HG02885 (cell line): Measurements from ENCODE around the gene OR9Q1.
"Not testable (repeated sequence)": the region's sequence is repeated elsewhere in the genome, so short reads cannot be mapped to it uniquely, and the experiment has no call there.

Experiments
- ATAC-seq: cut with Tn5 transposase; IDR thresholded peaks from one replicate; pipeline ENCODE4 v1.9.1; 2021; ENCODE audit warnings: mild to moderate bottlenecking; ENCODE audit not compliant: unreplicated experiment, poor library complexity

OR9Q1 gene

GRCh38 chr11:58125469-58125868 is 101.8 kb downstream of the OR9Q1 start, which contains the start of gene OR9I1:
Gene OR9I1 (minus strand): TSS chr11:58125530. CDS start chr11:58119444, 6,086 bp downstream.
- no peak for ATAC-seq

DNA sequence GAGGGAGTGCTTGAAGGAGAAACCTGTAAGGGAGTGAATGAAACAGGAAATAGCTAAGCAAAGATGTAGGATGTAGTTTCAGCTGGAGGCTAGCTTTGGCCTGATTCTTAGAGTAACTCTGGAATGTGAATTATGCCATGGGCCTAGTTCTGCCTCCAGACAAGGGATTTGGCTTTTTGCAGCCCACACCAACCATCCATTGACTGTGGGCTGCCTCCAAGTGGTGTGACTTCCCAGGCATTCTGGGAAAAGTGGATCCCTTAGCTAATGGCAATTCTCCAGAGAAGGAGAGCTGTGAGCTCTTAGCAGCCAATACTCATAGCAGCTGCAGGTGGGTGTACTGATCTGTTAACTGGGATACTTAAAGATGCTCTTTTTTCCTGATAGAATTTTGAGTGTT is 103.7 kb downstream of the OR9Q1 start:
- no peak for ATAC-seq

- ATAC-seq, result no peak
Measured at GRCh38 chr11:58133309-58134076, 109.8 kb downstream of the OR9Q1 start.

- no peak for ATAC-seq
Measured at GRCh38 chr11:58134151-58134550, 110.5 kb downstream of the OR9Q1 start.

DNA sequence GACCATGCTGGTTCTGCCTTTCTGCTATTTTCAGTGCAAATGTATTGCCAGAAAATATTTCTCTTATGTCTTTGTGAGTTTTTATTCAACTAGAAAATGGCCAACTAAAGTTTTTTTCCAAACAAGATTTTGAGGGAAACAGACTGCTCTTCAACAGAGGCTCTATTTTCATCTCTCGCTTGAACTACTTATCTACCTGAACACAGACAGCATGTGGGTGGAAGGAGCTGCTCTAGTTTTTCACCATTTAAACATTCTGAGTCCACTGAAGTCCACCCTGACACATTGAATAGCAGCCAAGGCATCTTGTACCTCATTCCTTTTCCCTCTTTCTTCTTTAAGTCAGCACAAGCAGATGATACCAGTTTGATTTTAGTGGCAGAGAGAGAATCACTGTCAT is 111.5 kb downstream of the OR9Q1 start:
- ATAC-seq, result no peak

DNA sequence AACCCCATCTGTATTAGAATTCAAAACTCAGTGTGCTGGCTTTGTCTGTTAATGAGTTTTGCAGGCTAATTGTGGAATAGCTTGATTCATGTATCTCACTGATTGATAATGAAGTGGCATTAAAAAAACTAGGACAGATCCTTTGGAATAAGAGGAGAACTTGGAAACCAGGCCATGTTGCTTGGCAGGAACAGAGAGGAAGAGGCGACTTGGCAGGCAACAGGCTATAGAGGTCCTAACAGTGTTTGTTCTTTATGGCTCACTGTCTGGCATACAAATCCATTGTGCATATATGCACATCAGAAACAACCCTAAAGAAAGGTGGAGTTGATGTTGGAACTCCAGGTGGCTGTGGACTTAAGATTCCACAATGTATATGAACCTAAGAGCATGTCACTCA is 119.1 kb downstream of the OR9Q1 start:
- no peak for ATAC-seq

DNA sequence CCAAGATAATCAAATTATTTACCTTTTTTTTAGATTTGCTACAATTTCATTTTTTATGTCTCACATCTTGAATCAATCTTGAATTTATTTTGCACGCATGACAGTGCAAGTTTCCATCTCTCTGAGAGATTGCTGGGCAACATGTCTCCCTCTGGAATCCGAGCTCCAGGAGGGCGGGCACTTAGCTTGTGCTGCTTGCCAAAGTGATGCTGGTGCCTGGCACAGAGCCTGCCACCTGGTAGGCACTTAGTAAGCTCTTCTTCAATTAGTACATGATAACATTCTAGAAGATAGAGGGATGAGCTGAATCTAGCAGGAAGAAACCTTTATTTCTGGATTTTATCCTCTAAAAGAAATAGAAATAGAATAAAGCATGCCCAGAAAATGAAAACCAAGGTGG is 129.1 kb downstream of the OR9Q1 start:
- ATAC-seq, result no peak

GRCh38 chr11:58164389-58164788 is 140.7 kb downstream of the OR9Q1 start:
- no peak for ATAC-seq

DNA sequence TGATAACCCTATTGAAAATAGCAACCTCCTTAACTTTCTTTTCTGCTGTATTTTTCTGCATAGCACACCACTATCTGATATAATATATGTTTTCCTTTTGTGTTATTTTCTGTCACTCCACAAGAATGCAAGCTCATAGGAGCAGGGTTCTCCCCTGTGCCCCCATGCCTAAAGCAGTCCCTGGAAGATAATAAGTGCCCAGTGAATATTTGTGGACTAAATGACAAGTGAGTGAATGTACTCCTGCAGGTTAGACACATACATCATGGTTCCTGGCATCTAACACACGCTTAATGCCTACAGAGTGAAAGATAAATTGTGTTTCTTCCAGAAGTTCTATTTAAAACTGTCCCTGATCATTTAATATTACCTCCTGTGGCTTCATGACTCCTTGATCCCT is 141.3 kb downstream of the OR9Q1 start:
- ATAC-seq, result no peak

GRCh38 chr11:58165504-58166106 is 141.9 kb downstream of the OR9Q1 start:
- ATAC-seq, result no peak

DNA sequence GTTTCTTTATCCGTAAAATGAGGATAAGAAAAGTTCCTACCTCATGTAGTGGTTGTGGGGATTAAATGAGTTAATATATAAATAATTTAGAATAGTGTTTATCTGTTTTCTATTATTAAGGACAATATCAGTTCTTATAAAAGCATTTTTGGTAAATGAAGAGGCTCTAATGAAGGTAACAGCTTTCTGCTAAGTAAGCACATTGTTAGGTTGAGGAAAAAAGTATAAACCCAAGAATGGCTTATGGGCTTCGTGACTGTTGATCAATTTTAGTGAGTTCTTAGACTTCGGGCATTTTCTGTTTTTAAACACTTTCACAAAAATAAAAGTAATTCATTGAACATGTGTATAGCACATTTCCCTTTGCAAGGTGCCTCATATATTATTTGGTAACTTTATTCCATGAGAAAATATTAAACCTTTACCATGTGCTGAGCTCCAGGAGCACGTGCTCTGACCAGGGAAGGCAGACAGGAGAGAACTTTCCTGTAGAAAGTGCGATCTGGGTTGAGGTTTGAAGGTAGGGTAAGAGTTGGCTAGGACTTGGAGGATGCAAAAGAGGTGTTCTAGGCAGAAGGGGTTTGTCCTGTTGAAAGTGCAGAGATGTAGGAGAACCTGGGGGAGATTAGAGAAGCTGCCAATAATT is 153.9 kb downstream of the OR9Q1 start:
- no peak for ATAC-seq

- no peak for ATAC-seq
Measured at GRCh38 chr11:58178444-58178843, 154.8 kb downstream of the OR9Q1 start.

- no peak for ATAC-seq
Measured at GRCh38 chr11:58179648-58180047, 156.0 kb downstream of the OR9Q1 start.

- no peak for ATAC-seq
Measured at GRCh38 chr11:58186938-58187337, 163.3 kb downstream of the OR9Q1 start.

- ATAC-seq, result no peak
Measured at GRCh38 chr11:58188770-58189169, 165.1 kb downstream of the OR9Q1 start, which contains the start of gene OR9Q2. Gene OR9Q2 (plus strand): TSS chr11:58189070. CDS start chr11:58190491, 1,421 bp downstream.

DNA sequence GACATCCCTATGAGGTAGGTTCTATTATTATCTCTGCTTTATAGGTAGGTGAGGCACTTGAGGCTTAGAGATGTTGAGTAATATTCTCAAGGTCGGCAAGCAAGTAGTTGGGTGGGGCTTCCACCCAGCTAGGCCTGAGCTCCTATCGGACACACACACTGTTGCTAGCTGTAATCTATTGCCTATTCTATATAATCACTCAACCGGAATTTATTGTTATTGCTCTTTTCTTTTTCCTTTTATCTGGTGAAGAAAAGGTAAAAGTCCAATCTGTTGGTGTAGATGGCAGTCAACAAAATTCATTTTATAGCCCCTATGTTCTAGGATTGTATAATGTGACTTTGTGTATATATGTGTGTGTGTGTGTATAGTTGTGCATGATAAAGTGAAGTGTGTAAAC is 168.5 kb downstream of the OR9Q1 start:
- no peak for ATAC-seq

- no peak for ATAC-seq
Measured at GRCh38 chr11:58193391-58193790, 169.7 kb downstream of the OR9Q1 start.

- ATAC-seq, result no peak
Measured at GRCh38 chr11:58195939-58196338, 172.3 kb downstream of the OR9Q1 start.

DNA sequence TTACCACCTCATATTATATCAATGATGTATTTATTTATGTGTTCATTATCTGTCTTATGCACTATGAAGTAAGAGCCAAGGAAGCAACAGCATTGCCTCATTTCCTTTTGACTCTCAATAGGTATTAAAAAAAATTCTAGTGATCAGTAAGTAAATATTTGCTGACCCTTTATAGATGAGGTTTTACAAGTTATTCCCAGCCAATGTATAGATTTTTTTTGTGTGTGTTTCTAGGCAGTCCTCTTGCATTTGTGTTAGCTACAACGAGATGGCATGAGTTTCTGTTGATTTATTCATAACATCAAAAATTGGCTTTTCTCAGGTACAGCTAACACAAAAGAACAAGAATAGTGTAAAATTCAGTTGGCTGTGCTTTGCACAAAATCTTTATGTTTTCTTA is 175.6 kb downstream of the OR9Q1 start:
- ATAC-seq, result no peak

DNA sequence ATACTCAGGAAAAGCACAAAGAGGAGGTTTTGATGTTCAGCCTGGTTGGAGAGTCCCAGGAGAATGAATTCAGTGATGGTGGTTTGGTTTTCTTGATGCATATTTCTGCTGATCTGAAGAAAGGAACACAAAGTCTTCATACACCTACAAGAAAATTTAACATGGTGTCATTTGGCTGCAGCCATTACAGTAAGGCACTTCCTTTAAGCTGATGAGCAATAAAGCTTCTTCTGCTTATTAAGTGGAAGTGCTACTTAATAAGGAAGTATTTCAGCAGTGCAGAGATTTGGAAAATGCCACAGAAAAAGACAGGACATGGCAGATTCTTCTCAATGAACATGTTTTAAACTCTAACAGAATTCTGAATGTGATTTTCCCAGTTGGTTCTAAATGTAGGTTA is 180.4 kb downstream of the OR9Q1 start, which contains the start of gene OR1S2:
OR1S2 (minus strand) TSS at position 101 of the 400 bp plus-strand sequence; CDS start at position 101, 0 bp downstream.
- ATAC-seq, result no peak

GRCh38 chr11:58212420-58212819 is 188.7 kb downstream of the OR9Q1 start, which contains the start of gene OR1S1:
Gene OR1S1 (plus strand): TSS chr11:58212720.
- ATAC-seq, result not testable (repeated sequence)
